ENCODE results near the gene AK8. TPM values are rescaled to one million over a fixed set of nuclear protein-coding genes. Genes with fewer than 3 reads are reported as not detected.
A peak's percentile ranks its signal among the peaks of the same experiment; 100 is the strongest.

Gene AK8
- total and polyA plus RNA-seq, 9 of the 15 experiments (the other 6 are each of a cell fraction or from before 2014, with no cell fraction given): 0.06 to 0.37 TPM; not detected in 7

GRCh38 chr9:132823370-132824145, 54.5 kb downstream of the AK8 start:
- 4% methylated on average over 18 of the region's 18 CpGs for WGBS (ENCODE audit: insufficient coverage, low coverage, missing lambda C conversion rate)
- Histone ChIP-seq H3K27ac (ENCODE audit: extremely low read depth, low read depth, low read length) (no peak overlapping the region), H3K27me3 (ENCODE audit: control insufficient read depth in 2 of 2, insufficient read depth in 2 of 2, low read length in 2 of 2) (peaks cover 55 to 68% of the 10 kb centered on the region in 2 experiments), H3K4me1 (replicated peaks in 1 of 2; ENCODE audit: control insufficient read depth in 2 of 2, insufficient read depth in 2 of 2, low read length in 2 of 2) (no peaks in the 10 kb centered on the region; a peak in 1 of 5 replicates), H4K20me1 (replicated peaks; ENCODE audit: control insufficient read depth, insufficient read depth, low read length) (peaks cover 6% of the 10 kb centered on the region; the same call in 1 of the 2 replicates), H3K79me2 (ENCODE audit: control insufficient read depth, insufficient read depth, low read length) (no peaks in the 10 kb centered on the region), H3K9me3 (replicated peaks; ENCODE audit: control insufficient read depth, insufficient read depth, low read depth, low read length) (no peaks in the 10 kb centered on the region), H3K4me3 (no peak overlapping the region), H3K9me1 (ENCODE audit: control insufficient read depth, insufficient read depth, low read length) (no peaks in the 10 kb centered on the region), H2AFZ (ENCODE audit: low read depth, low read length) (no peak overlapping the region), H3K4me2 (ENCODE audit: insufficient read depth, low read length) (no peak overlapping the region), H3K36me3 (ENCODE audit: control insufficient read depth, insufficient read depth, low read length) (no peaks in the 10 kb centered on the region), H3K9ac (ENCODE audit: insufficient read depth in 1 of 2, low read depth in 2 of 2, low read length in 2 of 2) (no peak overlapping the region)
- in situ Hi-C loops (cut with MboI) (no loop called here), intact Hi-C loops (cut with micrococcal nuclease) (no loop called here)
- ATAC-seq: peak; percentile 62
- ChIA-PET CTCF (ENCODE audit: low intra/inter-chr PET ratio) (no interaction called here), POLR2A (no interaction called here)
- TF ChIP-seq CTCF (IDR thresholded peaks at IDR 0.05 in 2 of 3, conservative IDR thresholded peaks at IDR 0.05 in 1 of 3; ENCODE audit: insufficient read depth in 2 of 3, low read depth in 1 of 3, low read length in 3 of 3) (peak in 1 of 3 experiments; percentile 15; a peak in 1 of 6 replicates), CTCFL (IDR thresholded peaks at IDR 0.05; ENCODE audit: borderline replicate concordance, insufficient read depth, low read depth, low read length, poor library complexity, severe bottlenecking) (peak; percentile 9), ERF (CRISPR knock-in tag; IDR thresholded peaks at IDR 0.05) (no peak)
- no TSS peak for BruUV-seq (replicated peaks)
- DNase-seq (ENCODE audit: extremely low read depth in 1 of 4, low spot score in 3 of 4): no peak
- no peak for FAIRE-seq

Data from K562 (cell line).